ENCODE measurements around the gene ROCK2.
"Not testable (repeated sequence)": the region's sequence is repeated elsewhere in the genome, so short reads cannot be mapped to it uniquely, and the experiment has no call there.

ROCK2 gene

DNA sequence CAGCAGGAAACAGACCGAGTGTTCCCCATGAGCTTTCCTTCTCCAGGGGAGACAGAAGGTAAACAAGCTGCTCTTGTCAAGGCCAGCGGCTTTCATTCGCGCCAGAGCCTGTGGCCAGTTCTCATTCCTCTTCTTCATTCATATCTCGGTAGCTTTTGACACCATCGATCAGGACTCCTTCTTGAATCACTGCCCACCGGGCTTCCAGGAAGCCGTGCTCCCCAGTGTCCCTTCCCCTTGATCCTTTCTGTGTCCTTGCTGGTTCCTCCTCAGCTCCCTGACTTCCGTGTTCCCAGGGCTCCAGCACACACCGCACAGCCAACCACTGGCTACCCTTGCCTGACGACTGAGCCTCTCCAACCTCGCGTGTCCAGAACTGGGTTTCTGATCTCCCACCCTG, 175.1 kb downstream of the ROCK2 start:
- Histone ChIP-seq H3K4me1 (ENCODE audit: control insufficient read depth, insufficient read depth, low read length) (no peaks in the 10 kb centered on the region; the same call in 1 of the 2 replicates), H3K9ac (ENCODE audit: low read length) (no peak overlapping the region), H3K36me3 (ENCODE audit: control insufficient read depth, insufficient read depth, low read length) (no peaks in the 10 kb centered on the region), H3K4me3 (ENCODE audit: low read depth, low read length) (no peak overlapping the region), H3K9me3 (ENCODE audit: control insufficient read depth, insufficient read depth, low read depth, low read length) (no peaks in the 10 kb centered on the region), H3K27me3 (ENCODE audit: control insufficient read depth, insufficient read depth, low read length) (no peaks in the 10 kb centered on the region), H3K27ac (ENCODE audit: low read depth, low read length) (no peak overlapping the region)

DNA sequence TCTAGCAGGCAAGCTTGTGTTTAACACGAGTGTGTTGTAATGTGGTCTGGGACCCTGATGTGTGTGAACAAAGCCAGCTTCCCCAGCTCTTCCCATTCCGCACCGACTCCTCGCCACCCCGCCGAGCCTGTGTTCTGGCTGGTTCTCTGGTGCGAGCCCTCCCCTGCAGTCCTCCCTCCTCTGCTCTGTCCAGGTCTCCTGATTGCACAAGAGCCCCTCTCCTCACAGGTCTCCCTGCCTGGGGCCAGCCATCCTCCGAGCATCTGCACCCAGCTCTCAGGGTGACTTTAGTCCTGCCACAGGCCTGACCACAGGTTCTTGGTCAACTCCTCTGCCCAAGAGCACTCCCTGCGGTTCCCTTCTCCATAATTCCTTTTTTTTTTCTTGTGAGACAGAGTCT, 175.9 kb downstream of the ROCK2 start:
- Histone ChIP-seq H3K4me1 (ENCODE audit: control insufficient read depth, insufficient read depth, low read length) (no peaks in the 10 kb centered on the region; the same call in 1 of the 2 replicates), H3K9ac (ENCODE audit: low read length) (no peak overlapping the region), H3K4me3 (ENCODE audit: low read depth, low read length) (no peak overlapping the region), H3K36me3 (ENCODE audit: control insufficient read depth, insufficient read depth, low read length) (no peaks in the 10 kb centered on the region), H3K27ac (ENCODE audit: low read depth, low read length) (no peak overlapping the region), H3K9me3 (ENCODE audit: control insufficient read depth, insufficient read depth, low read depth, low read length) (no peaks in the 10 kb centered on the region), H3K27me3 (ENCODE audit: control insufficient read depth, insufficient read depth, low read length) (no peaks in the 10 kb centered on the region)

DNA sequence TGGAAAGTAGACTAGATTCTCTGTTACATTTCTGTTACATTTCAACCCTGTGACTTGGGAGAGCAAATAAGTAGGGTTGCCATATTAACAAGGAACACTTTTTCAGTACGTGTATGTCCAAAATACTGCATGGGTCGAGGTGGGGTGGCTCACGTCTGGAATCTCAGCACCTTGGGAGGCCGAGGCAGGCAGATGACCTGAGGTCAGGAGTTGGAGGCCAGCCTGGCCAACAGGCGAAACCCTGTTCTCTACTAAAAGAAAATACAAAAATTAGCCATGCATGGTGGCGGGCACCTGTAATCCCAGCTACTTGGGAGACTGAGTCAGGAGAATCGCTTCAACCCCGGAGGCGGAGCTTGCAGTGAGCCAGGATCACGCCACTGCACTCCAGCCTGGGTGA, 178.0 kb downstream of the ROCK2 start:
- H3K4me3 ChIP-seq (ENCODE audit: low read depth, low read length) = no peak overlapping the region
- H3K27ac ChIP-seq (ENCODE audit: low read depth, low read length) = no peak overlapping the region
- H3K9me3 ChIP-seq (ENCODE audit: control insufficient read depth, insufficient read depth, low read depth, low read length) = no peaks in the 10 kb centered on the region
- no peaks in the 10 kb centered on the region for H3K27me3 ChIP-seq (ENCODE audit: control insufficient read depth, insufficient read depth, low read length)
- H3K36me3 ChIP-seq (ENCODE audit: control insufficient read depth, insufficient read depth, low read length) = no peaks in the 10 kb centered on the region
- no peaks in the 10 kb centered on the region; the same call in 1 of the 2 replicates for H3K4me1 ChIP-seq (ENCODE audit: control insufficient read depth, insufficient read depth, low read length)
- H3K9ac ChIP-seq (ENCODE audit: low read length) = no peak overlapping the region

DNA sequence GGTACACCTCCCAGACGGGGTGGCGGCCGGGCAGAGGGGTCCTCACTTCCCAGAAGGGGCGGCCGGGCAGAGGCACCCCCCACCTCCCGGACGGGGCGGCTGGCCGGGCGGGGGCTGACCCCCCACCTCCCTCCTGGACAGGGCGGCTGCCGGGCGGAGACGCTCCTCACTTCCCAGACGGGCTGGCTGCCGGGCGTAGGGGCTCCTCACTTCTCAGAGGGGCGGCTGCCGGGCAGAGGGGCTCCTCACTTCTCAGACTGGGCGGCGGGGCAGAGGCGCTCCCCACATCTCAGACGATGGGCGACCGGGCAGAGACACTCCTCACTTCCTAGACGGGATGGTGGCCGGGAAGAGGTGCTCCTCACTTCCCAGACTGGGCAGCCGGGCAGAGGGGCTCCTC, 179.4 kb downstream of the ROCK2 start:
- H3K36me3 ChIP-seq (ENCODE audit: control insufficient read depth, insufficient read depth, low read length); H3K4me3 ChIP-seq (ENCODE audit: low read depth, low read length); H3K9ac ChIP-seq (ENCODE audit: low read length); H3K9me3 ChIP-seq (ENCODE audit: control insufficient read depth, insufficient read depth, low read depth, low read length); H3K4me1 ChIP-seq (ENCODE audit: control insufficient read depth, insufficient read depth, low read length); H3K27ac ChIP-seq (ENCODE audit: low read depth, low read length); H3K27me3 ChIP-seq (ENCODE audit: control insufficient read depth, insufficient read depth, low read length): not testable (repeated sequence)

DNA sequence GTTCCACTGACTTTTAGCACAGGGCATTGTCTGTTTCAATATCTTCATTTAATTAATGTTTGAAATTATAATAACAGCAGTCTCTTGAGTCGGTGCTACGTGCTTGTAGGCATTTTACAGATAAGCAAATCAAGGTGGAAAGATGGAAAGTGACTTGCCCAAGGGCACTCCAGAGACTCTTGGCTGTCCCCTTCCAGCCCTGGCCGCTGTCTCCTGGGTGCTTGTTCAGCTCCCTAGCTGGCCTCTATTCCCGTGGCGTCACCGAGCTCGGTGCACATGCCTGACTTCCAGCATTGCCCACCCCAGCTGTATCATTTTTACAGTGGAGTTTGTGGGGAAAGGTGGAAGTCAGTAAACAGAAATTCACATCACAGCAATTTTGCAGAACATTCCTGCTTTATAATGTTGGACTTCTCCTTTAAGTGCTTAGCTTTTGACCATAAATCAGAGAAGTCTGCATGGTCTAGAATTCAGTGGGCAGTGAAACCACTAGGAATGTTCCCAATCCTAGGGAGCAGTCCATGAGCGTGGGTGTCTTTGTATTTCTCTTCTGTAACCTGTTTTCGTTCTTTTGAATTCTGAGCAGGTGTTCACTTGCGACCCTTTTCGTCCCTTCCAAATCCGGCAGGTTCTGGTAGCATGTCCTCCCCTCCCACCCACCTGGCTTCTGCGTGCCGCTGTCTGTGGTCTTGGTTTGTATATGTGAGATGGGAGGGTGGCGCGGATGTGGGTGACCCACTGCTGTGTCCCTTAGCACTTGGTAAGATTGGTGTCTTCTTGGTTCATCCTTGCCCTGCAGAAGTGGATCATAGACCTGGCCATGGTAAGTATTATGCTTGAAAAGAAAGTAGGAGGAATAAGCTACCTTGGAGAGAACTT, 180.8 kb downstream of the ROCK2 start:
- Histone ChIP-seq H3K4me1 (ENCODE audit: control insufficient read depth, insufficient read depth, low read length) (peaks cover 6% of the 10 kb centered on the region; the same call in 1 of the 2 replicates), H3K27me3 (ENCODE audit: control insufficient read depth, insufficient read depth, low read length) (no peaks in the 10 kb centered on the region), H3K36me3 (ENCODE audit: control insufficient read depth, insufficient read depth, low read length) (no peaks in the 10 kb centered on the region), H3K4me3 (ENCODE audit: low read depth, low read length) (no peak overlapping the region), H3K27ac (ENCODE audit: low read depth, low read length) (no peak overlapping the region), H3K9ac (ENCODE audit: low read length) (no peak overlapping the region), H3K9me3 (ENCODE audit: control insufficient read depth, insufficient read depth, low read depth, low read length) (no peaks in the 10 kb centered on the region)

DNA sequence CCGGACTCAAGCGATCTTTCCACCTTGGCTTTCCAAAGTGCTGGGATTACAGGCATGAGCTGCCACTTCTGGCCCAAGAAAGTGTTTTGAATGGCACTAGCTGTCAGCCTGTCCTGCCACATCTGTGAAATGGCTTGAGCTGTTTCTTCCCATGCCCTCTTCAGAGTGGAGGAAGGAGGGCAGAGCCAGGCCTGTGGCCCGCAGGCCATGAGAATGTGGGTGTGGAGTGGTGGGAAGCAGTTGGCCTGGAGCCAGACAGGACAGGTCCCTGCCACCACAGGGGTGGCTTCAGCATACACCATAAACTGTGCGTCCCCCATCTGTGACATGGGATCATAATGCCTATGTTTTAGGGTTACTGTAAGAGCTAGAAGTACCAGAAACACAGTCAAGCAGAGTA, 182.7 kb downstream of the ROCK2 start:
- Histone ChIP-seq H3K9me3 (ENCODE audit: control insufficient read depth, insufficient read depth, low read depth, low read length) (no peaks in the 10 kb centered on the region), H3K27ac (ENCODE audit: low read depth, low read length) (no peak overlapping the region), H3K27me3 (ENCODE audit: control insufficient read depth, insufficient read depth, low read length) (0 out of 2 replicates have a peak, but pooled peaks cover 5% of the 10 kb centered on the region), H3K4me3 (ENCODE audit: low read depth, low read length) (no peak overlapping the region), H3K9ac (ENCODE audit: low read length) (no peak overlapping the region), H3K36me3 (ENCODE audit: control insufficient read depth, insufficient read depth, low read length) (no peaks in the 10 kb centered on the region), H3K4me1 (ENCODE audit: control insufficient read depth, insufficient read depth, low read length) (peaks cover 6% of the 10 kb centered on the region; the same call in 1 of the 2 replicates)

DNA sequence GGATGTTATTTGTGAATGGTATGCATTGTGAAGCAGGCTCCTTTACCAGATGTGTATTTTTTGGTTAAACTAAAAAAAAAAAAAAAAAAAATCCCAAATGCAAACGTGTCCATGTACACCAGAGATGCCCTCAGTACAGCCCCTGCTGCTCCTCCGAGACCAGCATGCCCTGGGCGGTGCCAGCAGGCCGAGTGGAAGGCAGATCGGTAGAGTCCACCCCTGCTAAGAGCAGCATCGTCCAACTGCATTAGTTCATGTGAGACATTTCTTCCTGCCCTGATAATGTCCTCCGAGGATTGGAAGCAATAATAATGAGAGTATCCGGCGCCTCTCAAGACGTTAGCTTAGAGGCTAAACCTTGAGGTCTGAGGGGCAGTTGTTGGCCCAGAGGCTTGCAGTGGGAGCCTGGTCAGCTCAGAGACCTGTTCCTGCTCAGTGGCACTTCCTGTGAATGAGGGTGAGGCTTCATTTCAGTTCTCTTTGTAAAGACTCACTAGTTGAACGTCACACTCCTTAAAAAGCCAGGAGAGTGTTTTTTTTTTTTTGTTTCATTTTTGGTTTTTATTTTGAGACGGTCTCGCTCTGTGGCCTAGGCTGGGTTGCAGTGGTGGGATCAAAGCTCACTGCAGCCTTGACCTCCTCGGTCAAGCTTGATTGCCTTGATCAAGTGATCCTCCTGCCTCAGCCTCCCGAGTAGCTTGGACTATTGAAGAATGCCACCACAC, 183.5 kb downstream of the ROCK2 start:
- no peak overlapping the region for H3K27ac ChIP-seq (ENCODE audit: low read depth, low read length)
- H3K4me3 ChIP-seq (ENCODE audit: low read depth, low read length) = no peak overlapping the region
- H3K27me3 ChIP-seq (ENCODE audit: control insufficient read depth, insufficient read depth, low read length) = peaks cover 11% of the 10 kb centered on the region
- H3K4me1 ChIP-seq (ENCODE audit: control insufficient read depth, insufficient read depth, low read length) = peaks cover 9% of the 10 kb centered on the region; the same call in 1 of the 2 replicates
- no peaks in the 10 kb centered on the region for H3K36me3 ChIP-seq (ENCODE audit: control insufficient read depth, insufficient read depth, low read length)
- no peak overlapping the region for H3K9ac ChIP-seq (ENCODE audit: low read length)
- H3K9me3 ChIP-seq (ENCODE audit: control insufficient read depth, insufficient read depth, low read depth, low read length) = no peaks in the 10 kb centered on the region

DNA sequence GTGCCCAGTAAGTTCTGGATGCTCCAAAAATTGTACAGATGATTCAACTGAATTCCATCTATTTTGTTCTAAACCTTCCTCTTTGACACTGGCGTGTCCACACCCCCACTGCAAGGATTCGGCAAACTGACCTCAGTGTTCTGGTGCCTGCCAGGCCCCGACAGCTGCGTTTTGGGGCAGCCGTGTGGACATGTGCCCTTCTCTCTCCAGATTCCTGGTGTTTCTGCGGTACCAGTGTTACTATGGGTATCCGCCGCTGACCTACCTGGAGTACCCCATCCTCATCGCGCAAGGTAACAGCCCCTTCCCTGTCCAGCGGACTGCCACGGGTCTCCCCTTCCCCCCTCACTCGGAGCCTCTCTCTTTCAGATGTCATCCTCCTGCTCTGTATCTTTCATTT, 184.2 kb downstream of the ROCK2 start:
- H3K27ac ChIP-seq (ENCODE audit: low read depth, low read length) = no peak overlapping the region
- H3K9me3 ChIP-seq (ENCODE audit: control insufficient read depth, insufficient read depth, low read depth, low read length) = no peaks in the 10 kb centered on the region
- peaks cover 14% of the 10 kb centered on the region for H3K27me3 ChIP-seq (ENCODE audit: control insufficient read depth, insufficient read depth, low read length)
- H3K9ac ChIP-seq (ENCODE audit: low read length) = no peak overlapping the region
- peaks cover 9% of the 10 kb centered on the region; the same call in 1 of the 2 replicates for H3K4me1 ChIP-seq (ENCODE audit: control insufficient read depth, insufficient read depth, low read length)
- H3K36me3 ChIP-seq (ENCODE audit: control insufficient read depth, insufficient read depth, low read length) = no peaks in the 10 kb centered on the region
- no peak overlapping the region for H3K4me3 ChIP-seq (ENCODE audit: low read depth, low read length)

DNA sequence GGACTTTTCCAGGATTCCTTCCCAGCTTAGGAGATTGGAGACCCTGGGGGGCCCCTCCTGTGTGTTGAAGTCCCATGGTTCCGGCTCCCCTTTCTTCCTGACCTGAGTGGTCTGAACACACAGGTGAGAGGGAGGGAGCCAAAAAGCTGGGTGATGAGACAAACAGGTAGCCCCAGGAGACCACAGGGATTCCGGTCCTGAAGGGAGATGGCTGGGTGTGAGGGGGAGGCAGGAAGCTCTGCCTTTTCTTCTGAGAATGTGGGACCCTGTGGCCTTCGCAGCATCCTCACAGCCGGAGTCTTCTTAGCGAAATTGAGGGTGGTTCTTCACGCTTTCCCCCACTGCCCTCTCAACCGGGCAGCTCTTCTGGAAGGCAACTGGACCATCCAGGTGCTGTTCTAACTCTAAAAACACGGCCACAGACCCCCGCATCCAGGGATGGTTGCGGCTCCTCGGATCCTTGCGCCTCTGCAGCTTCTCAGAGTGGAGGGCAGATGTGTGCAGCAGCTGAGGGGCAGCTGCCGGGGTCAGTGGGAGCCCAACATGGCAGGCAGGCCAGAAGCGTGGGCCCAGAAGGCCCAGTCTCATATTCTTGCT, 184.8 kb downstream of the ROCK2 start:
- H3K27me3 ChIP-seq (ENCODE audit: control insufficient read depth, insufficient read depth, low read length) = peaks cover 14% of the 10 kb centered on the region
- H3K9me3 ChIP-seq (ENCODE audit: control insufficient read depth, insufficient read depth, low read depth, low read length) = no peaks in the 10 kb centered on the region
- no peak overlapping the region for H3K4me3 ChIP-seq (ENCODE audit: low read depth, low read length)
- no peak overlapping the region for H3K27ac ChIP-seq (ENCODE audit: low read depth, low read length)
- H3K36me3 ChIP-seq (ENCODE audit: control insufficient read depth, insufficient read depth, low read length) = no peaks in the 10 kb centered on the region
- no peak overlapping the region for H3K9ac ChIP-seq (ENCODE audit: low read length)
- H3K4me1 ChIP-seq (ENCODE audit: control insufficient read depth, insufficient read depth, low read length) = peaks cover 9% of the 10 kb centered on the region; the same call in 1 of the 2 replicates

DNA sequence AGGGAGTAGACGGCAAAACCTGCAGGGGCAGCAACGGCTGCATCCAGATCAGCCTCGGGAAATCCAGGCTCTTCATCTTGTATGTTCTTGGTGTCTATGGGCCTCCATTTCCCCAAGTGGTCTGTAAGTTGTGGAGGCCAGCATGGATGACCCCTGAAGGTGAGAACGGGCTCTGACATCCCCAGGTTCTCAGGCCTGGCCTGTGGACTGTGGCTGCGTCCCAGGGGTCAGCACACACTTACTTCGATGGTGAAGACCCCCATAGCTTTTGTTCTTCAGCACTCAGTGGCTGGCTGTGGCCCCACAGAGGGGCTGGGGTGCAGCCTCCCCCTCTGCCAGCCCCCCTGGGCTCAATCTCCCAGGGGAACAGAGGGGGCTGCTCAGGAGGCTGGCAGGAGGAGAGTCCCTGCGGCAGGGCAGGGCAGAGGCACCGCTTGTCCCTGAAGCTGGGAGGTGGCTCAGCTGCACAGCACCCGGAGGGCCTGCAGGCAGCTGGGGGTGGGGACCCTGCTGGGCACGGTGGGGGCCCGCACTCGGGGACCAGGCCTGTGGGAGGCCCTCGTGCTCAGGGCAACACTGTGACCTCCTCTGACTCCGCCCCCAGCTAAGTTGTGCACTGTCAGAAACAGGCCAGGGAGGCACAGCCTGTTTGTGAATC, 185.4 kb downstream of the ROCK2 start:
- no peaks in the 10 kb centered on the region for H3K36me3 ChIP-seq (ENCODE audit: control insufficient read depth, insufficient read depth, low read length)
- H3K9me3 ChIP-seq (ENCODE audit: control insufficient read depth, insufficient read depth, low read depth, low read length) = no peaks in the 10 kb centered on the region
- H3K27ac ChIP-seq (ENCODE audit: low read depth, low read length) = no peak overlapping the region
- H3K4me1 ChIP-seq (ENCODE audit: control insufficient read depth, insufficient read depth, low read length) = peaks cover 14% of the 10 kb centered on the region; the same call in 1 of the 2 replicates
- H3K27me3 ChIP-seq (ENCODE audit: control insufficient read depth, insufficient read depth, low read length) = peaks cover 18% of the 10 kb centered on the region
- H3K9ac ChIP-seq (ENCODE audit: low read length) = no peak overlapping the region
- no peak overlapping the region for H3K4me3 ChIP-seq (ENCODE audit: low read depth, low read length)
